ENCODE data around the gene KLHL29.

The KLHL29 gene

GRCh38 chr2:23557455-23557854, 172.5 kb downstream of the KLHL29 start:
- DNase-seq = no peak

- no peak for DNase-seq
Measured at GRCh38 chr2:23559561-23560239, 174.7 kb downstream of the KLHL29 start.

- DNase-seq = no peak
Measured at GRCh38 chr2:23561088-23561487, 176.1 kb downstream of the KLHL29 start.

- DNase-seq = no peak
Measured at GRCh38 chr2:23561544-23561943, 176.6 kb downstream of the KLHL29 start.

GRCh38 chr2:23562143-23562542, 177.2 kb downstream of the KLHL29 start:
- no peak for DNase-seq

GRCh38 chr2:23563151-23563550, 178.2 kb downstream of the KLHL29 start:
- no peak for DNase-seq

GRCh38 chr2:23563673-23564614, 179.0 kb downstream of the KLHL29 start:
- DNase-seq = no peak

- no peak for DNase-seq
Measured at GRCh38 chr2:23564615-23564960, 179.6 kb downstream of the KLHL29 start.

GRCh38 chr2:23565374-23565773, 180.4 kb downstream of the KLHL29 start:
- no peak for DNase-seq

- no peak for DNase-seq
Measured at GRCh38 chr2:23565814-23566213, 180.8 kb downstream of the KLHL29 start.

- no peak for DNase-seq
Measured at GRCh38 chr2:23566241-23567142, 181.5 kb downstream of the KLHL29 start.

GRCh38 chr2:23567161-23567756, 182.3 kb downstream of the KLHL29 start:
- DNase-seq = no peak

GRCh38 chr2:23568211-23568610, 183.2 kb downstream of the KLHL29 start:
- no peak for DNase-seq

- DNase-seq = no peak
Measured at GRCh38 chr2:23568626-23569190, 183.7 kb downstream of the KLHL29 start.

GRCh38 chr2:23569761-23570365, 184.9 kb downstream of the KLHL29 start:
- DNase-seq = no peak

- no peak for DNase-seq
Measured at GRCh38 chr2:23571085-23571484, 186.1 kb downstream of the KLHL29 start.

- DNase-seq = no peak
Measured at GRCh38 chr2:23571527-23572282, 186.7 kb downstream of the KLHL29 start.

GRCh38 chr2:23574919-23575654, 190.1 kb downstream of the KLHL29 start:
- DNase-seq = no peak

GRCh38 chr2:23578964-23579671, 194.1 kb downstream of the KLHL29 start:
- no peak for DNase-seq

GRCh38 chr2:23579674-23580073, 194.7 kb downstream of the KLHL29 start:
- DNase-seq = no peak
